Esophagus (tissue), 2 donors: Measurements from ENCODE around the gene ISY1. TPM values are rescaled to one million over a fixed set of nuclear protein-coding genes. Genes with fewer than 3 reads are reported as not detected.
"Not testable (repeated sequence)": the region's sequence is repeated elsewhere in the genome, so short reads cannot be mapped to it uniquely, and the experiment has no call there.

Source experiments
- H3K27ac ChIP-seq, 2 donors: one replicate each; pipeline ENCODE4 v1.5.1; 2013; ENCODE audit warnings: low read depth in 2 of 2, mild to moderate bottlenecking in 2 of 2, inconsistent platforms in 1 of 2, low read length in 1 of 2, moderate library complexity in 1 of 2
- H3K27me3 ChIP-seq, 2 donors: one replicate each; pipeline ENCODE4 v1.6.1; 2013; ENCODE audit warnings: low read length in 2 of 2, control low read depth in 1 of 2, mild to moderate bottlenecking in 1 of 2; ENCODE audit not compliant: insufficient read depth in 2 of 2, control insufficient read depth in 1 of 2
- H3K36me3 ChIP-seq, 2 donors: one replicate each; pipeline ENCODE4 v1.6.1; 2013; ENCODE audit warnings: low read length in 1 of 2; ENCODE audit not compliant: control insufficient read depth in 2 of 2, insufficient read depth in 2 of 2
- H3K4me1 ChIP-seq, 2 donors: one replicate each; pipeline ENCODE4 v1.6.1; 2013; ENCODE audit warnings: low read length in 1 of 2; ENCODE audit not compliant: control insufficient read depth in 2 of 2, insufficient read depth in 2 of 2
- H3K4me3 ChIP-seq, 2 donors: one replicate each; pipeline ENCODE4 v1.5.1; 2013; ENCODE audit warnings: low read length in 2 of 2, mild to moderate bottlenecking in 2 of 2, low read depth in 1 of 2, moderate library complexity in 1 of 2
- H3K9me3 ChIP-seq, 2 donors: one replicate each; pipeline ENCODE4 v1.6.1; 2013; ENCODE audit warnings: mild to moderate bottlenecking in 2 of 2, low read depth in 1 of 2, low read length in 1 of 2, moderate library complexity in 1 of 2; ENCODE audit not compliant: control insufficient read depth in 2 of 2, insufficient read depth in 1 of 2
- WGBS, 2 donors: extraction: QIAGEN DNeasy Blood & Tissue Kit; methylation state at CpG; one replicate each; pipeline ENCODE4 v1.1.7; 2013; 5-methylcytosine and 5-hydroxymethylcytosine counted together
- polyA plus RNA-seq, 2 donors: library from polyadenylated mRNA; stranded (reverse); fragments of 200-250 nt; gene quantifications; one replicate each; pipeline ENCODE4 v1.2.3, GENCODE V29; 2013
- donor health status: healthy with polysubstance abuse.
- donor health status: Bipolar disorder and iron deficiency.

ISY1 gene
- polyA plus RNA-seq, 2 donors = 14.9 to 22.1 TPM

DNA sequence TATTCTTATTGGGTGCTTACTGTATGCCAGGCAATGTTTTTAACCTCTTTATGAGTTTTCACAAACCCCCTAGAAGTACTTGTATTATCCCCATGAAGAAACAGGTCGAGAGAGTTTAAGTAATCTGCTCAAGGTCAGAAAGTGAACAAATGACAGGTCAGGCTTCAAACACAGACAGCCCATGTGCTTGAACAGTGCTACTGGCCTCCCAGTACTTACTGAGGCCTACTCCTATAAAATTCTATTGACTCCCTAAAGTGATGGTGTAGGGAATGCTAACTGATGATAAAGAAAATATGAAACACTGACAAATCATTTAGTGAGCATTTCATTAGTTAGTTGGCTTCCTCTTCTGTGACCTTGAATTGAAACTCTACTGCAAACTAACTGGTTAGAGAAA lies 27.0 kb upstream of the ISY1 start:
- H3K4me1 ChIP-seq = no peaks in the 10 kb centered on the region
- 56 to 60% methylated on average over 1 of the region's 1 CpG for WGBS, 2 donors
- no peaks in the 10 kb centered on the region for H3K36me3 ChIP-seq
- no peak overlapping the region for H3K4me3 ChIP-seq
- H3K27ac ChIP-seq = no peak overlapping the region
- H3K9me3 ChIP-seq = no peaks in the 10 kb centered on the region
- no peaks in the 10 kb centered on the region for H3K27me3 ChIP-seq

DNA sequence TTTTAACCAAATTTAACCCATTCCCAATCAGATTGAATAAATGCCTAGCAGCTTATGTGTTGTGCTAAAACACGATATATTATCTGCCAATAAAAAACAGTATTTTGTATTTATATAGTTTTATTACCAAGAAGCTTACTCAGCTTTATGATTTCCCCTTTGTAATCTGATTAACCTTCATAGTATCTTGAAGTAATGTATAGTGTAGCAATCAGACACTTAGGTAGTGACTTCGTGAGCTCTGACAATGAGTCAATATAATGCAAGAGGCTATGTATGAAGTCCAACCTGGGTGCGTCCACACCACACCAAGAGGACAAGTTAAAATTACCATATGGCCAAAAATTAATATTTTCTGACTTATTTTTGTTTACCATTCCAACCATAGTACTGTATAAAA lies 24.9 kb upstream of the ISY1 start:
- Histone ChIP-seq H3K9me3 (no peaks in the 10 kb centered on the region), H3K4me3 (no peak overlapping the region), H3K36me3 (no peaks in the 10 kb centered on the region), H3K27ac (no peak overlapping the region), H3K27me3 (no peaks in the 10 kb centered on the region), H3K4me1 (peaks cover 0 to 2% of the 10 kb centered on the region in 2 donors)
- 76 to 87% methylated on average over 3 of the region's 3 CpGs for WGBS, 2 donors

DNA sequence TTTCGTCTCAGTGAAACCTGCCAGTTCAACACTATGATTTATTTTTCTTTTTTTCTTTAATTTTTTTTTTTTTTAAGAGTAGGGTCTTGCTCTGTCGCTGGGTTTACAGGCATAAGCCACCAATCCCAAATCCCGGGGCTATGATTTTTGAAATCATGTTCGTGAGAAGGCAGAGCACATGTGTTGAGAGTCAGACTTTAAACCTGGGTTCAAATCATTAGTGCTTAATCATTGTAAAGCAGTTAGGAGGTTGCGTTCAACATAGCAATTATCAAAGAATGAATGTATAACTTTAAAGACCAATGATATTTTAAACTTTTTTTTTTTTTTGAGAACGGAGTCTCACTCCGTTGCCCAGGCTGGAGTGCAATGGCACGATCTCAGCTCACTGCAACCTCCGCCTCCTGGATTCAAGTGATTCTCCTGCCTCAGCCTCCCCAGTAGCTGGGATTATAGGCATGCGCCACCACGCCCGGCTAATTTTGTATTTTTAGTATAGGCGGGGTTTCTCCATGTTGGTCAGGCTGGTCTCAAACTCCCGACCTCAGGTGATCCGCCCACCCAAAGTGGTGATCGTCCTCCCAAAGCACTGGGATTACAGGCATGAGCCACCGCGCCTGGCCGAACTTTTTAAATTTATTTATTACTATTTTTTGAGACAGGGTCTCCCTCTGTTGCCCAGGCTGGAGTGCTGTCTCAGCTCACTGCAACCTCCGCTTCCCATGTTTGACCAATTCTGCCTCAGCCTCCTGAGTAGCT lies 24.1 kb upstream of the ISY1 start:
- H3K27ac ChIP-seq, H3K36me3 ChIP-seq, H3K27me3 ChIP-seq, H3K4me1 ChIP-seq, H3K9me3 ChIP-seq: not testable (repeated sequence)
- WGBS, 2 donors = 82 to 83% methylated on average over 20 of the region's 20 CpGs
- H3K4me3 ChIP-seq = peak overlapping the region in 1 of 2 donors; percentile 83

GRCh38 chr3:129184396-129184657 lies 23.5 kb upstream of the ISY1 start:
- Histone ChIP-seq H3K27ac (peak overlapping the region; percentile 92 to 94), H3K4me1 (peaks cover 0 to 2% of the 10 kb centered on the region in 2 donors), H3K4me3 (peak overlapping the region; percentile 83 to 99), H3K27me3 (no peaks in the 10 kb centered on the region), H3K9me3 (no peaks in the 10 kb centered on the region), H3K36me3 (no peaks in the 10 kb centered on the region)
- 0 to 1% methylated on average over 5 of the region's 5 CpGs for WGBS, 2 donors

DNA sequence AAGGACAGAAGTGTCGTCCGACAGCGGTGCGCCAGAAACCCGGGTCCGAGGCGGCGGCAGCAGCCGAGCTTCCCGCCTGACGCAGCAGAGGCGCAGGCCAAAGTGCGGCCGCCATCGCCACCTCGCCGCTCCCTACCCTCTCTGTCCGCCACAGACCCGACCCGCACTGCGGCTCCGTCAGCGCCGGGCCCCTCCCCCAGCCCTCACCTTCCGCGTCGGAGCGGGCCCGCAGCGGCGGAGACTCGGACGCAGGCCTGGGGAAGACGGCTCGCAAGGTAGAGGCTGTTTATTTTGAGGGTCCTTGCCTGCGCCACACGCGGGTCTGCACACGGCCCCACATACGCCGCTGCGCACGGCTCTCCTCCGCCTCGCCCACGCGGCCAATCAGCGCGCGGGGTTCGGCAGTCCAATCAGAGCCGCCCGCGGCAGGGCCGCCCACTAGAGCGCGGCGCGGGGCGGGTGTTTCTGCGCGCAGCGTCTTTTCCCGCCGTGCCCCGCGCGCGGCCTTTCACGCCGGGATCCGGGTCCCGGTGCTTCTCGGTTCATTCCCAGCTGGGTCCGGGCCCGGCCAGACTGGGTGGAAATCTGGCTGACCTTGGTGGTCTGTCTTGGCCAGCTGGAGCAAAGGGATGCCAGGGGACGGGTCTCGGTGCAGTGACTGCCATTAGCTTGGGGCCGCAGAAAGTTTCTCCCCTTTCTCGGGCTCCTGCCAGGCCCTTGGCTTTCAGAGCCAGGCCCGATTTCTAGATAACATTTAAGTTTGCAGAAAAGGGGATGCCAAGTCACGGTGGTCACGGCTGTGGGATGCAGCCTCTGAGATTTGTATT lies 22.9 kb upstream of the ISY1 start, which contains the start of gene CNBP:
TSS of gene CNBP (minus strand) at position 328 of the 827 bp plus-strand sequence. CDS start 12,139 bp downstream, outside the sequence.
- peak within 1 kb of the TSS; percentile 97 to 100 for H3K27ac ChIP-seq
- H3K4me1 ChIP-seq = peaks cover 0 to 2% of the 10 kb centered on the region in 2 donors
- H3K27me3 ChIP-seq = no peaks in the 10 kb centered on the region
- H3K4me3 ChIP-seq = peak within 1 kb of the TSS; percentile 83 to 99
- H3K36me3 ChIP-seq = peaks cover 0 to 3% of the 10 kb centered on the region in 2 donors
- WGBS, 2 donors = 0% methylated on average over 83 of the region's 83 CpGs
- H3K9me3 ChIP-seq = no peaks in the 10 kb centered on the region

GRCh38 chr3:129182390-129183185 lies 21.7 kb upstream of the ISY1 start:
- Histone ChIP-seq H3K27ac (peak overlapping the region; percentile 97 to 100), H3K36me3 (peaks cover 0 to 3% of the 10 kb centered on the region in 2 donors), H3K27me3 (no peaks in the 10 kb centered on the region), H3K9me3 (no peaks in the 10 kb centered on the region), H3K4me3 (peak overlapping the region; percentile 83 to 99), H3K4me1 (peaks cover 0 to 2% of the 10 kb centered on the region in 2 donors)
- WGBS, 2 donors = 0% methylated on average over 24 of the region's 24 CpGs

- Histone ChIP-seq H3K27ac (no peak overlapping the region), H3K4me3 (peak overlapping the region in 1 of 2 donors; percentile 83), H3K4me1 (peaks cover 0 to 2% of the 10 kb centered on the region in 2 donors), H3K27me3 (no peaks in the 10 kb centered on the region), H3K36me3 (peaks cover 0 to 3% of the 10 kb centered on the region in 2 donors), H3K9me3 (no peaks in the 10 kb centered on the region)
- 5 to 8% methylated on average over 3 of the region's 3 CpGs for WGBS, 2 donors
Measured at GRCh38 chr3:129181819-129182218, 21.0 kb upstream of the ISY1 start.

DNA sequence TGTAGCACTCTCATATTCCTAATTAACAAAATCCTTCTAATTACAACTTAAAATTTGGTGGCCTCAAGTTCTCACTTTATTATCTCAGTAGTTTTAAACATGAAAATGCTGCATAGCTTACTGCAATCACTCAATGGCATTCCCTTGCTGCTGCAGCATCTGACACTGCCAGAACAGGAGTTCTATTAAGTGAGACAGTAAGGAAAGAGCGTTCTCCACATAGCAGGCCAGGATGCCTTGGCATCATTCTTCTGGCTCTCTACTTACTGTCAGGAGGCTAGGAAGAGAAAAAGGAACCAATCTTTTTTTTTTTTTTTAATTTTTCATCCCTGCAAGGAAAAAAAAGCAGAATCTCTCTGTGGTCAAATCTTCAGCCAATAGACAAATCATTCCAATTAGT lies 19.6 kb upstream of the ISY1 start:
- Histone ChIP-seq H3K27ac (peak overlapping the region in 1 of 2 donors; percentile 66), H3K27me3 (no peaks in the 10 kb centered on the region), H3K36me3 (peaks cover 0 to 3% of the 10 kb centered on the region in 2 donors), H3K4me3 (peak overlapping the region in 1 of 2 donors; percentile 27), H3K9me3 (no peaks in the 10 kb centered on the region), H3K4me1 (peaks cover 0 to 2% of the 10 kb centered on the region in 2 donors)
- 29 to 31% methylated on average over 1 of the region's 1 CpG for WGBS, 2 donors

DNA sequence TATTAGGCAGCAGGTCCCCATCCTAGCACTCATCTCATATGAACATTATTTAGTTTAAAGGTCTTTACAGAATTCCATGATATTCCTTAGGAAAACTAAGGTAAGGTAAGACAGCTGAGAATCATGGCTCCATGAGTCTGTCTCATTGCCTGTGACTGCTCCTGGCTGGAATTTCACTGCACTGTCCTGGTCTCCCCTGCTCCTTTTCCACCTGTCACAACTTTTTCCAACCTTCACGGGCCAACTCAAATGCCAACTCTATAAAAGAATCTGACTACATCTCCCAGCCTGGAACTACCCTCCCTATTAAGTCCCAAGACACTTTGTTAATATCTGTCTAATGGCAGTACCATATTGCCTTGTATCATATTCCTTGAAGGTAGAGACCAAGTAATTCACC lies 15.2 kb upstream of the ISY1 start:
- peaks cover 2 to 7% of the 10 kb centered on the region in 2 donors for H3K36me3 ChIP-seq
- no peak overlapping the region for H3K27ac ChIP-seq
- H3K27me3 ChIP-seq = no peaks in the 10 kb centered on the region
- H3K4me3 ChIP-seq = no peak overlapping the region
- 50 to 61% methylated on average over 1 of the region's 1 CpG for WGBS, 2 donors
- H3K4me1 ChIP-seq = no peaks in the 10 kb centered on the region
- no peaks in the 10 kb centered on the region for H3K9me3 ChIP-seq
